Mesothelial cell of epicardium (in vitro differentiated cells): ENCODE results near the gene CCND1. TPM values are rescaled to one million over a fixed set of nuclear protein-coding genes. Genes with fewer than 3 reads are reported as not detected.
A peak's percentile ranks its signal among the peaks of the same experiment; 100 is the strongest.

Experiments
- DNase-seq, 2 experiments: peaks; one replicate each; pipeline ENCODE4 v3.0.0; 2021; ENCODE audit warnings: low spot score in 2 of 2; ENCODE audit not compliant: unreplicated experiment in 2 of 2
- H3K27ac Mint-ChIP-seq: 2 replicates; pipeline ENCODE4 v1.8.0; 2021; ENCODE audit warnings: mixed read lengths
- H3K27me3 Mint-ChIP-seq: 2 replicates; pipeline ENCODE4 v1.8.0; 2021; ENCODE audit warnings: low read depth, mixed read lengths
- H3K36me3 Mint-ChIP-seq: 2 replicates; pipeline ENCODE4 v1.8.0; 2021; ENCODE audit warnings: mixed read lengths
- H3K4me1 Mint-ChIP-seq: 2 replicates; pipeline ENCODE4 v1.8.0; 2021; ENCODE audit warnings: mixed read lengths
- H3K4me3 Mint-ChIP-seq: 2 replicates; pipeline ENCODE4 v1.8.0; 2021; ENCODE audit warnings: mild to moderate bottlenecking, moderate library complexity, mixed read lengths
- H3K9me3 Mint-ChIP-seq: 2 replicates; pipeline ENCODE4 v1.8.0; 2021; ENCODE audit warnings: mixed read lengths
- total RNA-seq: library from RNA; stranded (reverse); gene quantifications from 3 replicates; pipeline ENCODE4 v1.2.1, GENCODE V29; 2021
- TF ChIP-seq, protein P1 (sequence below): fragments of 200-600 bp; sonication (generic); IDR thresholded peaks from one replicate; pipeline ENCODE4 v1.5.0; 2021; ENCODE audit warnings: antibody characterized with exemption; ENCODE audit not compliant: unreplicated experiment

The CCND1 gene
- 215 to 224 TPM (median 217 TPM) in 3 replicates for total RNA-seq

DNA sequence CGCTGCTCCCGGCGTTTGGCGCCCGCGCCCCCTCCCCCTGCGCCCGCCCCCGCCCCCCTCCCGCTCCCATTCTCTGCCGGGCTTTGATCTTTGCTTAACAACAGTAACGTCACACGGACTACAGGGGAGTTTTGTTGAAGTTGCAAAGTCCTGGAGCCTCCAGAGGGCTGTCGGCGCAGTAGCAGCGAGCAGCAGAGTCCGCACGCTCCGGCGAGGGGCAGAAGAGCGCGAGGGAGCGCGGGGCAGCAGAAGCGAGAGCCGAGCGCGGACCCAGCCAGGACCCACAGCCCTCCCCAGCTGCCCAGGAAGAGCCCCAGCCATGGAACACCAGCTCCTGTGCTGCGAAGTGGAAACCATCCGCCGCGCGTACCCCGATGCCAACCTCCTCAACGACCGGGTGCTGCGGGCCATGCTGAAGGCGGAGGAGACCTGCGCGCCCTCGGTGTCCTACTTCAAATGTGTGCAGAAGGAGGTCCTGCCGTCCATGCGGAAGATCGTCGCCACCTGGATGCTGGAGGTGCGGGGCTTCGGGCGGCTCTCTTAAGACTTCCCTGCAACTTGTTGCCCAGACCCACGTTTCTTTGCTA is at the start of gene CCND1:
Gene CCND1, plus strand, starts transcription at position 162 of the 587 bp plus-strand sequence. Its CDS starts 158 bp downstream, at position 320.
- Mint-ChIP-seq H3K27me3 (peaks cover 20% of the 10 kb centered on the region), H3K27ac (peak within 1 kb of the TSS; percentile 88), H3K4me3 (peak within 1 kb of the TSS; percentile 96), H3K4me1 (peaks cover 43% of the 10 kb centered on the region), H3K9me3 (no peaks in the 10 kb centered on the region), H3K36me3 (no peaks in the 10 kb centered on the region)
- DNase-seq, result peak in 1 of 2 experiments; percentile 78
- TF ChIP-seq, protein P1, sequence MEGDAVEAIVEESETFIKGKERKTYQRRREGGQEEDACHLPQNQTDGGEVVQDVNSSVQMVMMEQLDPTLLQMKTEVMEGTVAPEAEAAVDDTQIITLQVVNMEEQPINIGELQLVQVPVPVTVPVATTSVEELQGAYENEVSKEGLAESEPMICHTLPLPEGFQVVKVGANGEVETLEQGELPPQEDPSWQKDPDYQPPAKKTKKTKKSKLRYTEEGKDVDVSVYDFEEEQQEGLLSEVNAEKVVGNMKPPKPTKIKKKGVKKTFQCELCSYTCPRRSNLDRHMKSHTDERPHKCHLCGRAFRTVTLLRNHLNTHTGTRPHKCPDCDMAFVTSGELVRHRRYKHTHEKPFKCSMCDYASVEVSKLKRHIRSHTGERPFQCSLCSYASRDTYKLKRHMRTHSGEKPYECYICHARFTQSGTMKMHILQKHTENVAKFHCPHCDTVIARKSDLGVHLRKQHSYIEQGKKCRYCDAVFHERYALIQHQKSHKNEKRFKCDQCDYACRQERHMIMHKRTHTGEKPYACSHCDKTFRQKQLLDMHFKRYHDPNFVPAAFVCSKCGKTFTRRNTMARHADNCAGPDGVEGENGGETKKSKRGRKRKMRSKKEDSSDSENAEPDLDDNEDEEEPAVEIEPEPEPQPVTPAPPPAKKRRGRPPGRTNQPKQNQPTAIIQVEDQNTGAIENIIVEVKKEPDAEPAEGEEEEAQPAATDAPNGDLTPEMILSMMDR, result no peak

DNA sequence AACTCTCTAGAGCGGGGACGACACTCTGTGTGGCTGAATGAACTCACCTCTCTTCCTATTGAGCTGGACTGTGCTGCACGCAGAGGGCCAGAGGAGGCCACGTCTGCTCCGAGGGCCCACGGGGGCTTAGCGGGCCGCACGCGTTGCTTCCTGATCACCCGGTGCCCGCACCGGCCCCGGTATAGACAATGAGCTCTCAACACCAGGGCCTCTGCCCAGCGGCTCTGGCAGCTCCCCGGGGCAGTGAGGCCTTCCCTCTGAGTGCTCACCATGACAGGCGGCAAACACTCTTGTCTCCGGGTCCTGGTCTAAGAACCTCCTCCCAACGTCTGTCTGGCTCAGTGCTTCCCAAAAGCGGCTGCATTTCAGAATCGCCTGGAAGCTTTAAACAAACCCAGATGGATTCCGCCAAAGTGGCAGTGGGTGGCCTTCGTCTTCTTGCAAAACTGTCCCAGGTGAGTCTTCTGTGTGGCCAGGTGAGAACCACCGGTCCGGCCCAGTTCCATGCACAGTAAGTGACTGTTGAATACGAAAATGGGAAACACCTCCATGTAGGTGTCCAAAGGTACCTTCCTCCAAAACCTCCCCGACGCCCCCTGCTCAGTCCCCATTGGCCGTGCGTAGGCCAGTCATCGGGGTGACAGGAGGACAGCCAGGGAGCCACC is 47.8 kb upstream of the CCND1 start:
- Mint-ChIP-seq H3K9me3 (peaks cover 3% of the 10 kb centered on the region), H3K36me3 (no peaks in the 10 kb centered on the region), H3K4me3 (no peak overlapping the region), H3K27me3 (no peaks in the 10 kb centered on the region), H3K27ac (no peak overlapping the region), H3K4me1 (no peaks in the 10 kb centered on the region)
- TF ChIP-seq, protein P1, result no peak
- DNase-seq, result no peak

DNA sequence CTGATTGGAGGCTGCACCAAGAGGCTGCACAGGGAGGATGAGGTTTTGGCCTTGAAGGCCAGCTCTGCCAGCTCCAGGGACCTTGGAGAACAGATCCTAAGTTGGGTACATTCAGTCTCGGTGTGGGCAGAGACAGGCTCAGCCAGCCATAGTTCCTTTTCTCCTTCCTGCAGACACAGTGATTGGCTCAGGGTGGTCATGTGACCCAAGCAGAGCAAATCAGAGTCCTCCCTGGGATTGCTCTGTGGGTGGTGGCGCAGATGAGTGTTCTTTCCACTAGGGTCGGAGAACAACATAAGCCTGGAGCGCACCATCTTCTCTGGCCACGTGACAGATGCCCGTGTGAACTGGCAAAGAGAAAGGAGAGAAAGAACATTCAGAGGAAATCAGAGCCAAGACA is 47.1 kb upstream of the CCND1 start:
- Mint-ChIP-seq H3K4me1 (no peaks in the 10 kb centered on the region), H3K9me3 (peaks cover 3% of the 10 kb centered on the region), H3K4me3 (no peak overlapping the region), H3K27ac (no peak overlapping the region), H3K27me3 (no peaks in the 10 kb centered on the region), H3K36me3 (no peaks in the 10 kb centered on the region)
- TF ChIP-seq, protein P1, result no peak
- no peak for DNase-seq

DNA sequence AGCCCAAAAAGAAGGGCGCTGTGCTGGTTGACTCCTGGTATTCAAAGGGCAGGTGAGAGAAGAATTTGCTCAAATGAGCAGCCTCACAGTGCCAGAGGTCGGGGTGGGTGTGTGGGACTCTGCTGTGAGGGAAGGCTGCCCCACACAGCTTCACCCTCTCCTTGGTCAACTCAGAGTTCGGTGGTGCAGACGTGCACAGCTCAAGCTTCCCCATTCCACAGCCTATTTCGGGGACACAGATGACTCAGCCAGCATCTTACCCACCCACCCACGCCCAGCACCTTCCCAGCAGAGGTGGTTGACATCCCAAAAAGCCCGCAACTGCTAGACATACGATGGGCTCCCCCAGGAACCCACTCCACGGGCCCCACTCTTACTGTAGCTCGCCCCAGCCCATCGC is 46.5 kb upstream of the CCND1 start:
- DNase-seq, result no peak
- TF ChIP-seq, protein P1, result no peak
- peaks cover 3% of the 10 kb centered on the region for H3K9me3 Mint-ChIP-seq
- H3K4me1 Mint-ChIP-seq, result peaks cover 2% of the 10 kb centered on the region
- no peak overlapping the region for H3K27ac Mint-ChIP-seq
- no peaks in the 10 kb centered on the region for H3K27me3 Mint-ChIP-seq
- no peak overlapping the region for H3K4me3 Mint-ChIP-seq
- H3K36me3 Mint-ChIP-seq, result no peaks in the 10 kb centered on the region

DNA sequence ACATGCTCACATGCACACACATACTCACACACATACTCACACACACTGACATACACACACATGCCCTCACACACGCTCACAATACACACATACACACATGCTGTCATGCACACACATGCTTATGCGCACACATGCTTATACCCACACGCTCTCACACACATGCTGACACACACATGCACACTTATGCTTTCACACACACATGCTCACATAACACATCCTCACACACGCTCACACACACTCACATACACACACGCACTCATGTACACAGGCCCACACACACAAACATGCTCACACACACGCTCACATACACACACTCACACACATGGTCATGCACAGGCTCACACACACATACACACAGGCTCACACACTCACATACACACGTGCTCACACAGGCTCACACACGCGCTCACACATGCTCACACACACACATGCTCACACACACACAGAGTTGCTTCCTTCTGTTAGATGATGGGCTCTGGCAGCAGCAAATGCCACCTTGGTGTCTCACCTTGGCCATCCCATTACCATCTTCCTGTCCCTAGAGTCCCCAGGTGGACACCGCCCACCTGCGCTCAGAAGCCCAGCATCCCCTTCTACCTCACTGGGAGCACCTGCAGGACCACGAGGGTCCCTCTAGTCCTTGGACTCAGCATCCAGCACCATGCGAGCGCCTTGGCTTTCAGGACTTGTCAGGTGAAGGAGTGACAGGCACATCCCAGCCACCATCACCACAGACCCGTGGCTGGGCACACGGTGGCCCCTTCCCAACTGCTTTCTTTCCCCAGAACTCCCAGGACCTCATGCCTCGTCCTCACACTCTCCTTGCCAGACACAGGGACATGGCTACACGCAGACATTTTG is 44.9 kb upstream of the CCND1 start:
- peaks cover 11% of the 10 kb centered on the region for H3K4me1 Mint-ChIP-seq
- H3K36me3 Mint-ChIP-seq, result no peaks in the 10 kb centered on the region
- TF ChIP-seq, protein P1, result no peak
- H3K9me3 Mint-ChIP-seq, result no peaks in the 10 kb centered on the region
- no peaks in the 10 kb centered on the region for H3K27me3 Mint-ChIP-seq
- no peak overlapping the region for H3K27ac Mint-ChIP-seq
- no peak overlapping the region for H3K4me3 Mint-ChIP-seq
- DNase-seq, result no peak
